Measurements from ENCODE around the gene MOB3C.

The MOB3C gene

DNA sequence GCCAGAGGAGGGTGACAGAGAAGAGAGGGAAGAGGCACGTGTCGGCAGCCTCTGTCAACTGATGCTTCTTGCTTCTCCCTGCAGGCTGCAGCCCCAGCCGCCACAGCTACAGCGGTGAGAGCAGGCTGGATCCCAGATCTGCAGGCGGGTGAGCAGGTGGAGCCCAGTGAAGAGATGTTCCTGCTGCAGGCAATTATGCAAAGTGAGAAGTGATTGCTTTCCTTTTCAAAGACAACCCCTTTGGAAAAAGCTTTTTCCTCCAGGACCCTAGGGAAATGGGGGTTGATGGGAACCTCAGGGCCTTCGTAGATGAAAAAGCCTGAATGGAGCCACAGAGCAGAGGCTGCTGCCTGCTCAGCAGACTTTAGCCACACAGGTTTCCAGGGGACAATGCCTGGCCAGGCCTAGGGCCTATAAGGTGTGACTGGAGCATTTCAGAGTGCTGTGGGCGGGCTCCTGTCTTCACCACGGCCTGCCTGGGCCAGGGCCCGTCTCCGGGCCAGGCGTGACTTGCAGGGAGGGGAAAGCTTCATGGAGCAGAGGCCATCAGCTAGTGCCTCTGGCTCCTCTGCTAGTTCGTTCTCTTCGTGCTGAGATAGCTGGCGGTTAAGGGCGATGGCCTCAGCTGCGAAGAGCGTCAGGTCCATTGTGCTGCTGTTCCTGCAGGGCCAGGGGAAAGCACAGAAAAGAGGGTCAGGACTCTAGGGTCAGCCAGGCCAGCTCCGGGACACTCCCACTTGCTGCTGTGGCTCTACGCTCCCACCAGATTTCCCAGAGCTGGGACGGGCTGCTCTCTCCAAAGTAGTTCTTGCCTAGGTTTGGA, 58.3 kb downstream of the MOB3C start:
- DNase-seq (ENCODE audit: low read depth, low spot score) = no peak
- TF ChIP-seq, protein P1, sequence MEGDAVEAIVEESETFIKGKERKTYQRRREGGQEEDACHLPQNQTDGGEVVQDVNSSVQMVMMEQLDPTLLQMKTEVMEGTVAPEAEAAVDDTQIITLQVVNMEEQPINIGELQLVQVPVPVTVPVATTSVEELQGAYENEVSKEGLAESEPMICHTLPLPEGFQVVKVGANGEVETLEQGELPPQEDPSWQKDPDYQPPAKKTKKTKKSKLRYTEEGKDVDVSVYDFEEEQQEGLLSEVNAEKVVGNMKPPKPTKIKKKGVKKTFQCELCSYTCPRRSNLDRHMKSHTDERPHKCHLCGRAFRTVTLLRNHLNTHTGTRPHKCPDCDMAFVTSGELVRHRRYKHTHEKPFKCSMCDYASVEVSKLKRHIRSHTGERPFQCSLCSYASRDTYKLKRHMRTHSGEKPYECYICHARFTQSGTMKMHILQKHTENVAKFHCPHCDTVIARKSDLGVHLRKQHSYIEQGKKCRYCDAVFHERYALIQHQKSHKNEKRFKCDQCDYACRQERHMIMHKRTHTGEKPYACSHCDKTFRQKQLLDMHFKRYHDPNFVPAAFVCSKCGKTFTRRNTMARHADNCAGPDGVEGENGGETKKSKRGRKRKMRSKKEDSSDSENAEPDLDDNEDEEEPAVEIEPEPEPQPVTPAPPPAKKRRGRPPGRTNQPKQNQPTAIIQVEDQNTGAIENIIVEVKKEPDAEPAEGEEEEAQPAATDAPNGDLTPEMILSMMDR (IDR thresholded peaks at IDR 0.05; ENCODE audit: insufficient read depth, low read length, missing control alignments) = no peak
- CTCF ChIA-PET = interaction anchor here (1.2 to 4.3 kb wide), 2 partner anchors 11 to 14 kb away, joined by 3 to 39 read pairs; no protein-coding TSS in a partner anchor
- POLR2A ChIA-PET = no interaction called here
- H3K4me3 ChIP-seq (ENCODE audit: low read depth, low read length) = no peak overlapping the region
